Neural cell (in vitro differentiated cells): ENCODE results near the gene VSIR. TPM values are rescaled to one million over a fixed set of nuclear protein-coding genes. Genes with fewer than 3 reads are reported as not detected.

Experiments used
- H2AFZ ChIP-seq: fragments of 200-600, 300-800 bp; sonication (generic), shearing (Covaris generic); 2 replicates; pipeline ENCODE4 v1.6.0; 2014; ENCODE audit warnings: low read depth, mild to moderate bottlenecking, antibody characterized with exemption, low read length, moderate library complexity
- H3F3A ChIP-seq: fragments of 200-600 bp; shearing (Covaris generic); 2 replicates; pipeline ENCODE4 v1.6.1; 2016; ENCODE audit warnings: mild to moderate bottlenecking, moderate library complexity, mixed read lengths, antibody characterized with exemption, low read length; ENCODE audit not compliant: insufficient read depth, poor library complexity, severe bottlenecking
- H3K27ac ChIP-seq: fragments of 200-600, 300-800 bp; sonication (generic), shearing (Covaris generic); 2 replicates; pipeline ENCODE4 v1.5.1; 2014; ENCODE audit warnings: mild to moderate bottlenecking, low read length, moderate library complexity
- H3K27me3 ChIP-seq: fragments of 300-800, 200-600 bp; sonication (generic), shearing (Covaris generic); 2 replicates; pipeline ENCODE4 v1.6.0; 2014; ENCODE audit warnings: mild to moderate bottlenecking, low read depth, low read length, moderate library complexity; ENCODE audit not compliant: insufficient read depth
- H3K36me3 ChIP-seq: fragments of 300-800, 200-600 bp; sonication (generic), shearing (Covaris generic); 2 replicates; pipeline ENCODE4 v1.5.1; 2014; ENCODE audit warnings: mild to moderate bottlenecking, antibody characterized with exemption, low read length, moderate library complexity; ENCODE audit not compliant: insufficient read depth
- H3K4me2 ChIP-seq: fragments of 300-800, 200-600 bp; sonication (generic), shearing (Covaris generic); 2 replicates; pipeline ENCODE4 v1.6.0; 2014; ENCODE audit warnings: mild to moderate bottlenecking, low read length
- H3K4me3 ChIP-seq: fragments of 300-800, 200-600 bp; sonication (generic), shearing (Covaris generic); 2 replicates; pipeline ENCODE4 v1.5.1; 2014; ENCODE audit warnings: mild to moderate bottlenecking, low read length, moderate library complexity
- H3K79me2 ChIP-seq: fragments of 200-600 bp; shearing (Covaris generic); replicated peaks from 2 replicates; pipeline ENCODE4 v1.6.0; 2014; ENCODE audit warnings: mild to moderate bottlenecking, low read length, moderate library complexity; ENCODE audit not compliant: insufficient read depth
- H3K9ac ChIP-seq: fragments of 300-800, 200-600 bp; sonication (generic), shearing (Covaris generic); 2 replicates; pipeline ENCODE4 v1.6.1; 2016; ENCODE audit warnings: mild to moderate bottlenecking, low read length, mixed read lengths
- H3K9me2 ChIP-seq: fragments of 200-600 bp; shearing (Covaris generic); 2 replicates; pipeline ENCODE4 v1.6.1; 2016; ENCODE audit warnings: mild to moderate bottlenecking, low read length, mixed read lengths; ENCODE audit not compliant: insufficient read depth
- H3K9me3 ChIP-seq: fragments of 200-600, 300-800 bp; sonication (generic), shearing (Covaris generic); 2 replicates; pipeline ENCODE4 v1.6.1; 2016; ENCODE audit warnings: mild to moderate bottlenecking, mixed run types, low read length, moderate library complexity, mixed read lengths
- H4K20me1 ChIP-seq: fragments of 200-600 bp; shearing (Covaris generic); 2 replicates; pipeline ENCODE4 v1.6.1; 2016; ENCODE audit warnings: mild to moderate bottlenecking, mixed run types; ENCODE audit not compliant: insufficient read depth
- CTCF ChIP-seq: fragments of 450-650 bp; IDR thresholded peaks from 2 replicates; pipeline ENCODE4 v1.5.1; 2014; ENCODE audit warnings: antibody characterized with exemption, mild to moderate bottlenecking, moderate library complexity; ENCODE audit not compliant: poor library complexity, severe bottlenecking
- EP300 ChIP-seq: fragments of 450-650 bp; conservative IDR thresholded peaks from 2 replicates; pipeline ENCODE4 v1.6.1; 2014; ENCODE audit warnings: antibody characterized with exemption, mild to moderate bottlenecking, moderate library complexity; ENCODE audit not compliant: poor library complexity, severe bottlenecking
- EZH2 ChIP-seq: fragments of 200-600, 300-800 bp; shearing (Covaris generic), sonication (generic); IDR thresholded peaks from 2 replicates; pipeline ENCODE4 v1.6.1; 2014; ENCODE audit warnings: antibody characterized with exemption, low read length, borderline replicate concordance, mild to moderate bottlenecking; ENCODE audit not compliant: insufficient read depth, poor library complexity, severe bottlenecking
- MXI1 ChIP-seq: fragments of 450-650 bp; conservative IDR thresholded peaks from 2 replicates; pipeline ENCODE4 v1.6.1; 2014; ENCODE audit warnings: antibody characterized with exemption, mild to moderate bottlenecking; ENCODE audit not compliant: poor library complexity, severe bottlenecking
- POLR2AphosphoS5 ChIP-seq: IDR thresholded peaks from 2 replicates; pipeline ENCODE4 v1.6.1; 2012
- RAD21 ChIP-seq: fragments of 450-650 bp; conservative IDR thresholded peaks from 2 replicates; pipeline ENCODE4 v1.6.1; 2014; ENCODE audit warnings: antibody characterized with exemption, mild to moderate bottlenecking, moderate library complexity
- REST ChIP-seq: IDR thresholded peaks from 2 replicates; pipeline ENCODE4 v1.6.1; 2012; ENCODE audit warnings: borderline replicate concordance
- SMC3 ChIP-seq: fragments of 450-650 bp; conservative IDR thresholded peaks from 2 replicates; pipeline ENCODE4 v1.6.1; 2014; ENCODE audit warnings: antibody characterized with exemption, mild to moderate bottlenecking, moderate library complexity; ENCODE audit not compliant: poor library complexity
- TAF1 ChIP-seq: IDR thresholded peaks from 2 replicates; pipeline ENCODE4 v1.6.1; 2012; ENCODE audit warnings: low read depth
- polyA plus RNA-seq: library from polyadenylated mRNA; depleted of rRNA; stranded (reverse); fragments of >200 nt; gene quantifications from 2 replicates; pipeline ENCODE4 v1.2.3, GENCODE V29; 2014

VSIR gene
- polyA plus RNA-seq, 1 donor from 2014 or later: not detected

DNA sequence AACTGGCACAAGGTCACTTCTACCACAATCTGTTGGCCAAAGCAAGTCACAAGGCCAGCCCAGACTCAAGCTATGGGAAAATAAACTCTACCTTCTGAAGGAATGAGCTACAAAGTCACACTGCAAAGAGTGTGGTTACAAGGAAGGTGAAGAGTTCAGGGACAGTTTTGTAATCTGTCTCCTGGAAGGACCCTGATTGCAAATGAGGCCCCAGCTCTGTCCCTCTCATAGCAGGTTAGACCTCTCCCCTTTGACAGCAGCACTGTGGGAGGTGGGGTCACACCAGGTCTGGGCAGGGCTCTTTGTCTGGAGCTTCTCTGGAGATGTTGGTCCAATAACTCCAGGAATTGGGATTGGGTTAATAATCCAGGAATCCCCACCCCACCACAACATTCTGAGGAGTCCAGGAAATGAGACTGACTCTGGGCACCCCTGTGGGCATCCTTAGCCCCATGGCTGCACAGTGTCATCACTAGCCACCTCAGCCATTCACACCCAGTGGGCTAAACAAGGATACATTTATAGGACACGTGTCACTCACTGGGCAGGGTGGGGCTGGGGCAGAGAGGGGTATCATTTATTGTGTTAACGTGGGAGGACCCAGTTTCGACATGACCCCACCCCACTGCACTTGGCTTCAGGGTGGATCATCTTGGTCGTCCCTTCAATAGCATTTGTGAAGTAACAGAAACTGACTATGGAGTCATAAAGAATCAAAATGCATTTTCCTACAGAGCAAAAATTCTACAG lies 30.1 kb downstream of the VSIR start:
- Histone ChIP-seq H3K9me3 (no peaks in the 10 kb centered on the region), H3K36me3 (no peaks in the 10 kb centered on the region), H3K4me2 (no peak overlapping the region), H2AFZ (no peak overlapping the region), H3K79me2 (no peaks in the 10 kb centered on the region), H3K27me3 (no peaks in the 10 kb centered on the region), H3F3A (no peaks in the 10 kb centered on the region), H3K9me2 (no peaks in the 10 kb centered on the region), H4K20me1 (no peaks in the 10 kb centered on the region), H3K9ac (no peak overlapping the region), H3K4me3 (no peak overlapping the region), H3K27ac (no peak overlapping the region)
- TF ChIP-seq REST (no peak), POLR2AphosphoS5 (no peak), MXI1 (no peak), CTCF (no peak)

- H3K27me3 ChIP-seq: no peaks in the 10 kb centered on the region
- H3K27ac ChIP-seq: no peak overlapping the region
- H3K9me3 ChIP-seq: no peaks in the 10 kb centered on the region
- H3K4me2 ChIP-seq: no peak overlapping the region
- H3K4me3 ChIP-seq: no peak overlapping the region
- H3K9me2 ChIP-seq: no peaks in the 10 kb centered on the region
- no peaks in the 10 kb centered on the region for H3K36me3 ChIP-seq
- no peaks in the 10 kb centered on the region for H4K20me1 ChIP-seq
- no peak overlapping the region for H2AFZ ChIP-seq
- H3F3A ChIP-seq: no peaks in the 10 kb centered on the region
- no peaks in the 10 kb centered on the region for H3K79me2 ChIP-seq
- TF ChIP-seq SMC3 (no peak), EP300 (no peak), POLR2AphosphoS5 (no peak), TAF1 (no peak), CTCF (no peak), REST (no peak), MXI1 (no peak), RAD21 (no peak), EZH2 (no peak)
- H3K9ac ChIP-seq: no peak overlapping the region
These were observed 30.8 kb downstream of the VSIR start for GRCh38 chr10:71742301-71743088.
